HepG2 (cell line): ENCODE data around the gene SOX13. TPM values are rescaled to one million over a fixed set of nuclear protein-coding genes. Genes with fewer than 3 reads are reported as not detected.
A peak's percentile ranks its signal among the peaks of the same experiment; 100 is the strongest.

Source experiments
- ATAC-seq: fragments of 200-7000 bp; cut with Tn5 transposase; 3 replicates; pipeline ENCODE4 v1.9.1; 2020; ENCODE audit warnings: mild to moderate bottlenecking, moderate library complexity
- BruUV-seq: library from RNA; stranded (reverse); fragments of 400-500 nt; replicated peaks from 2 replicates; lab custom pipeline; 2021; lab: Mats Ljungman, UMichigan
- CTCF ChIA-PET: fragments of 300-600 bp; formaldehyde crosslinking; extraction: SDS; loops from one replicate; lab custom pipeline; 2021; ENCODE audit warnings: low total read pairs, inconsistent platforms, low intra/inter-chr PET ratio; lab: Yijun Ruan, JAX
- POLR2A ChIA-PET: fragments of 350-600 bp; sonication (Branson Sonifier 250); formaldehyde crosslinking; loops from one replicate; lab custom pipeline; 2020; ENCODE audit warnings: antibody characterized with exemption, inconsistent platforms; lab: Yijun Ruan, JAX
- DNase-seq: peaks from one replicate; pipeline ENCODE4 v3.0.0-alpha.2; 2015; ENCODE audit warnings: low spot score
- FAIRE-seq: peaks from 3 replicates; lab custom pipeline; 2011; peaks lifted over from hg19 to GRCh38; lab: Jason Lieb, UNC
- H2AFZ ChIP-seq: one replicate; pipeline ENCODE4 v1.6.1; 2011; ENCODE audit warnings: low read length, inconsistent platforms
- H3K27ac ChIP-seq: fragments of 300-600 bp; 3 replicates; pipeline ENCODE4 v1.8.0; 2011; ENCODE audit warnings: mixed run types, mild to moderate bottlenecking, mixed read lengths, low read length, inconsistent platforms; ENCODE audit not compliant: insufficient read depth; ENCODE audit errors: extremely low read length
- H3K27me3 ChIP-seq, 2 experiments: fragments of 200-600 bp in 1 of 2; 2 replicates in 1 of 2; 3 replicates in 1 of 2; pipeline versions ENCODE4 v1.6.0 to v1.8.0; 2011; ENCODE audit warnings: low read length in 2 of 2, mild to moderate bottlenecking in 2 of 2, moderate library complexity in 2 of 2, inconsistent platforms in 1 of 2; ENCODE audit not compliant: insufficient read depth in 2 of 2, control insufficient read depth in 1 of 2
- H3K36me3 ChIP-seq, 2 experiments: fragments of 200-600 bp in 1 of 2; replicated peaks in 1 of 2; 2 replicates in 1 of 2; 3 replicates in 1 of 2; pipeline versions ENCODE4 v1.5.1 to v1.8.0; 2011; ENCODE audit warnings: low read length in 2 of 2, inconsistent platforms in 1 of 2; ENCODE audit not compliant: insufficient read depth in 2 of 2, control insufficient read depth in 1 of 2
- H3K4me1 ChIP-seq: 2 replicates; pipeline ENCODE4 v1.5.1; 2012; ENCODE audit warnings: low read length, inconsistent platforms; ENCODE audit not compliant: insufficient read depth
- H3K4me2 ChIP-seq: 2 replicates; pipeline ENCODE4 v1.6.0; 2011; ENCODE audit warnings: low read depth, low read length, inconsistent platforms
- H3K4me3 ChIP-seq, 3 experiments: fragments of 200-600 bp in 1 of 3; sonication (generic), shearing (Covaris generic) in 1 of 3; replicated peaks in 1 of 3; 2 replicates each; pipeline ENCODE4 v1.5.1; 2011 to 2016; ENCODE audit warnings: low read length in 3 of 3, inconsistent platforms in 2 of 3, low read depth in 2 of 3, mild to moderate bottlenecking in 2 of 3, control low read depth in 1 of 3, mixed read lengths in 1 of 3; ENCODE audit not compliant: insufficient read depth in 1 of 3
- H3K79me2 ChIP-seq: one replicate; pipeline ENCODE4 v1.6.1; 2011; ENCODE audit warnings: low read length, inconsistent platforms; ENCODE audit not compliant: insufficient read depth
- H3K9ac ChIP-seq: 2 replicates; pipeline ENCODE4 v1.6.0; 2011; ENCODE audit warnings: mild to moderate bottlenecking, low read depth, low read length, inconsistent platforms; ENCODE audit not compliant: insufficient read depth
- H3K9me3 ChIP-seq: 2 replicates; pipeline ENCODE4 v1.5.1; 2012; ENCODE audit warnings: mild to moderate bottlenecking, low read length
- H4K20me1 ChIP-seq: 2 replicates; pipeline ENCODE4 v1.6.0; 2011; ENCODE audit warnings: inconsistent platforms, mild to moderate bottlenecking, low read length, moderate library complexity; ENCODE audit not compliant: insufficient read depth
- AGO2 ChIP-seq: fragments of 200-400 bp; formaldehyde crosslinking; optimal IDR thresholded peaks from 2 replicates; pipeline ENCODE3; 2017; ENCODE audit warnings: mild to moderate bottlenecking, low read depth, low read length, moderate library complexity
- CENPX ChIP-seq: sonication (generic); formaldehyde crosslinking; IDR thresholded peaks from 2 replicates; pipeline ENCODE4 v1.9.0; 2021; ENCODE audit warnings: mild to moderate bottlenecking, missing genetic modification reagents, moderate library complexity
- HINFP ChIP-seq: sonication (generic); formaldehyde crosslinking; IDR thresholded peaks from 2 replicates; pipeline ENCODE4 v1.4.0; 2020; ENCODE audit warnings: low read depth, mild to moderate bottlenecking, missing genetic modification reagents
- RBM22 ChIP-seq: fragments of 200-400 bp; formaldehyde crosslinking; optimal IDR thresholded peaks from 2 replicates; pipeline ENCODE3; 2017; ENCODE audit warnings: mild to moderate bottlenecking, low read length, moderate library complexity
- SALL2 ChIP-seq: sonication (generic); formaldehyde crosslinking; IDR thresholded peaks from 2 replicates; pipeline ENCODE4 v1.8.1; 2023; ENCODE audit warnings: mild to moderate bottlenecking, missing genetic modification reagents, inconsistent platforms
- TP53 ChIP-seq: sonication (generic); formaldehyde crosslinking; conservative IDR thresholded peaks from 2 replicates; pipeline ENCODE4 v1.4.0; 2020; ENCODE audit warnings: missing genetic modification reagents
- ZNF234 ChIP-seq: sonication (generic); formaldehyde crosslinking; conservative IDR thresholded peaks from 2 replicates; pipeline ENCODE4 v1.5.1; 2020; ENCODE audit warnings: mild to moderate bottlenecking, missing genetic modification reagents
- ZNF432 ChIP-seq: sonication (generic); formaldehyde crosslinking; IDR thresholded peaks from 2 replicates; pipeline ENCODE4 v1.5.0; 2020; ENCODE audit warnings: missing genetic modification reagents, mild to moderate bottlenecking, borderline replicate concordance
- WGBS: methylation state at CpG from one replicate; pipeline ENCODE4 v1.1.6; 2017; ENCODE audit warnings: low lambda C conversion rate; 5-methylcytosine and 5-hydroxymethylcytosine counted together
- in situ Hi-C: cut with HindIII; loops from 2 replicates; pipeline ENCODE4 v1.10.0; 2017; ENCODE audit warnings: low pct_unique_long_range_greater_than_20kb; ENCODE audit not compliant: extremely low pct_ligation_motif_present
- intact Hi-C: fragments of 100-400 bp; cut with micrococcal nuclease; formaldehyde crosslinking; loops from one replicate; pipeline ENCODE4 v1.10.0; 2022; ENCODE audit not compliant: unreplicated experiment
- polyA plus RNA-seq, 8 experiments: library from polyadenylated mRNA; depleted of rRNA in 3 of 8; stranded (reverse) in 7 of 8; unstranded in 1 of 8; fragments of >200 nt; fragmentation: Illumina TruSeq in 4 of 8; extraction: Trizol in 4 of 8; gene quantifications; 2 replicates each; pipeline versions ENCODE4 v1.2.1 to v1.2.3, GENCODE V29; 2011 to 2016; ENCODE audit warnings: low read depth in 4 of 8, missing spikeins in 1 of 8, mixed read lengths in 1 of 8; ENCODE audit not compliant: insufficient read depth in 1 of 8
- total RNA-seq, 5 experiments: library from RNA; depleted of rRNA; stranded (reverse); fragments of >200 nt; fragmentation: Illumina TruSeq; extraction: Trizol; gene quantifications; 2 replicates each; pipeline ENCODE4 v1.2.3, GENCODE V29; 2016; ENCODE audit warnings: low read depth in 1 of 5

Gene SOX13
- total and polyA plus RNA-seq, 2 of the 13 experiments (the other 11 are each of a cell fraction or from before 2014, with no cell fraction given), result 13.3 to 15.8 TPM

- POLR2A ChIA-PET, result interaction anchor here (0.5 kb wide), 1 partner anchor 20 kb away, joined by 3 read pairs; no protein-coding TSS in a partner anchor
- no peaks in the 10 kb centered on the region for H4K20me1 ChIP-seq
- BruUV-seq, result no TSS peak
- H3K9ac ChIP-seq, result no peak overlapping the region
- H3K9me3 ChIP-seq, result no peaks in the 10 kb centered on the region
- H2AFZ ChIP-seq, result no peak overlapping the region
- CTCF ChIA-PET, result no interaction called here
- no peak for DNase-seq
- H3K27ac ChIP-seq, result no peak overlapping the region
- ATAC-seq, result no peak
- peaks cover 21 to 49% of the 10 kb centered on the region in 2 experiments for H3K36me3 ChIP-seq
- H3K4me2 ChIP-seq, result no peak overlapping the region
- H3K27me3 ChIP-seq, result no peaks in the 10 kb centered on the region
- in situ Hi-C loops, result loop anchor here (5.0 kb wide), 2 partner anchors 44 to 254 kb away; no protein-coding TSS in a partner anchor
- 97% methylated on average over 12 of the region's 18 CpGs for WGBS
- H3K79me2 ChIP-seq, result no peaks in the 10 kb centered on the region
- TF ChIP-seq SALL2 (CRISPR knock-in tag), result no peak
- TF ChIP-seq TP53 (CRISPR knock-in tag), result no peak
- TF ChIP-seq RBM22, result peak; percentile 48
- peak; percentile 74 for TF ChIP-seq AGO2
- no peak for TF ChIP-seq ZNF432 (CRISPR knock-in tag)
- H3K4me1 ChIP-seq, result peaks cover 32% of the 10 kb centered on the region
- intact Hi-C loops, result no loop called here
- H3K4me3 ChIP-seq, result no peak overlapping the region
- FAIRE-seq, result no peak
Observed at GRCh38 chr1:204125759-204126351, 52.9 kb downstream of the SOX13 start.

- ChIA-PET POLR2A (interaction anchor here (0.5 kb wide), 1 partner anchor 21 kb away, joined by 3 read pairs; no protein-coding TSS in a partner anchor), CTCF (interaction anchor here (4.2 kb wide), 1 partner anchor 256 kb away, joined by 89 read pairs; no protein-coding TSS in a partner anchor)
- no peak overlapping the region for H3K4me2 ChIP-seq
- no peaks in the 10 kb centered on the region for H3K9me3 ChIP-seq
- no peak overlapping the region for H3K4me3 ChIP-seq
- FAIRE-seq (no peak), ATAC-seq (no peak), DNase-seq (no peak)
- H3K79me2 ChIP-seq, result no peaks in the 10 kb centered on the region
- intact Hi-C loops, result no loop called here
- H3K9ac ChIP-seq, result no peak overlapping the region
- in situ Hi-C loops, result loop anchor here (5.0 kb wide), 2 partner anchors 44 to 254 kb away; no protein-coding TSS in a partner anchor
- no peak overlapping the region for H3K27ac ChIP-seq
- peaks cover 21 to 47% of the 10 kb centered on the region in 2 experiments for H3K36me3 ChIP-seq
- WGBS, result 91% methylated on average over 8 of the region's 8 CpGs
- TF ChIP-seq CENPX (CRISPR knock-in tag) (no peak), HINFP (no peak), ZNF234 (CRISPR knock-in tag) (no peak)
- no TSS peak for BruUV-seq
- H4K20me1 ChIP-seq, result no peaks in the 10 kb centered on the region
- no peak overlapping the region for H2AFZ ChIP-seq
- no peaks in the 10 kb centered on the region for H3K27me3 ChIP-seq
- peaks cover 34% of the 10 kb centered on the region for H3K4me1 ChIP-seq
Observed at GRCh38 chr1:204126386-204126785, 53.5 kb downstream of the SOX13 start.
